Astrocyte (in vitro differentiated cells and primary cell): ENCODE measurements around the gene HAUS7.

ENCODE experiments used
- CTCF ChIP-seq: IDR thresholded peaks from 2 replicates; pipeline ENCODE4 v1.5.1; 2011; ENCODE audit warnings: low read depth, mild to moderate bottlenecking, inconsistent platforms, low read length, moderate library complexity; ENCODE audit not compliant: insufficient read depth
- EZH2 ChIP-seq: IDR thresholded peaks from 2 replicates; pipeline ENCODE4 v1.6.1; 2012; ENCODE audit warnings: mild to moderate bottlenecking, low read length, inconsistent platforms; ENCODE audit not compliant: insufficient read depth

- TF ChIP-seq CTCF, result no peak
- TF ChIP-seq EZH2, result no peak
Observed at GRCh38 chrX:153475751-153476281, 5.4 kb upstream of the HAUS7 start.
